Fibroblast of lung (primary cell): ENCODE measurements around the gene KLHL6. TPM values are rescaled to one million over a fixed set of nuclear protein-coding genes. Genes with fewer than 3 reads are reported as not detected.

Experiments used
- DNase-seq, 2 donors: peaks; one replicate each; pipeline versions ENCODE4 v3.0.0 to v3.0.0-alpha.2; 2010; ENCODE audit warnings: low read depth in 2 of 2
- H2AFZ ChIP-seq: 2 replicates; pipeline ENCODE4 v1.5.1; 2012; ENCODE audit warnings: low read length, control low read depth, inconsistent platforms
- H3K27ac ChIP-seq: 2 replicates; pipeline ENCODE4 v1.5.1; 2011; ENCODE audit warnings: low read length, control low read depth; ENCODE audit not compliant: insufficient read depth
- H3K27me3 ChIP-seq: 2 replicates; pipeline ENCODE4 v1.5.1; 2011; ENCODE audit warnings: mild to moderate bottlenecking, low read length; ENCODE audit not compliant: control insufficient read depth, insufficient read depth
- H3K36me3 ChIP-seq: 2 replicates; pipeline ENCODE4 v1.5.1; 2011; ENCODE audit warnings: low read length; ENCODE audit not compliant: control insufficient read depth, insufficient read depth
- H3K4me1 ChIP-seq: 2 replicates; pipeline ENCODE4 v1.5.1; 2011; ENCODE audit warnings: low read length; ENCODE audit not compliant: control insufficient read depth, insufficient read depth; ENCODE audit errors: extremely low read depth
- H3K4me2 ChIP-seq: 2 replicates; pipeline ENCODE4 v1.5.1; 2011; ENCODE audit warnings: low read length, control low read depth; ENCODE audit not compliant: insufficient read depth; ENCODE audit errors: extremely low read depth
- H3K4me3 ChIP-seq, 4 experiments: fragments of 200-600 bp in 1 of 4; sonication (generic) in 1 of 4; replicated peaks in 1 of 4; 2 replicates each; pipeline ENCODE4 v1.5.1; 2011 to 2016; ENCODE audit warnings: low read length in 4 of 4, low read depth in 3 of 4, mild to moderate bottlenecking in 3 of 4, control low read depth in 2 of 4, inconsistent platforms in 1 of 4, mixed read lengths in 1 of 4; ENCODE audit not compliant: insufficient read depth in 1 of 4; ENCODE audit errors: control extremely low read depth in 1 of 4
- H3K79me2 ChIP-seq: 2 replicates; pipeline ENCODE4 v1.5.1; 2012; ENCODE audit warnings: mild to moderate bottlenecking, low read length, inconsistent platforms; ENCODE audit not compliant: control insufficient read depth, insufficient read depth
- H3K9ac ChIP-seq: 2 replicates; pipeline ENCODE4 v1.5.1; 2011; ENCODE audit warnings: mild to moderate bottlenecking, low read length, control low read depth; ENCODE audit not compliant: insufficient read depth
- H3K9me3 ChIP-seq: 2 replicates; pipeline ENCODE4 v1.5.1; 2012; ENCODE audit warnings: low read depth, low read length; ENCODE audit not compliant: control insufficient read depth, insufficient read depth
- H4K20me1 ChIP-seq: 2 replicates; pipeline ENCODE4 v1.5.1; 2011; ENCODE audit warnings: low read length; ENCODE audit not compliant: control insufficient read depth, insufficient read depth; ENCODE audit errors: extremely low read depth
- EZH2 ChIP-seq: IDR thresholded peaks from 2 replicates; pipeline ENCODE4 v1.5.1; 2012; ENCODE audit warnings: low read length, control low read depth, mild to moderate bottlenecking; ENCODE audit errors: missing control alignments
- polyA plus RNA-seq, 2 donors: library from polyadenylated mRNA; depleted of rRNA in 1 of 2; stranded (reverse) in 1 of 2; unstranded in 1 of 2; fragments of >200 nt; gene quantifications; 2 replicates each; pipeline ENCODE4 v1.2.1, GENCODE V29; 2011 to 2012; ENCODE audit warnings: missing spikeins in 1 of 2
- total RNA-seq: library from RNA; depleted of rRNA; stranded (reverse); fragments of >200 nt; gene quantifications from 2 replicates; pipeline ENCODE4 v1.2.1, GENCODE V29; 2014
- TF ChIP-seq, protein P1 (sequence below), 2 donors: IDR thresholded peaks in 1 of 2; conservative IDR thresholded peaks in 1 of 2; 1 replicate in 1 of 2; 2 replicates in 1 of 2; pipeline ENCODE4 v1.5.1; 2011 to 2012; ENCODE audit warnings: low read length in 2 of 2, control low read depth in 1 of 2, inconsistent platforms in 1 of 2, low read depth in 1 of 2, mild to moderate bottlenecking in 1 of 2

Gene KLHL6
- total and polyA plus RNA-seq, 2 donors (not counting 1 experiment from before 2014, with no cell fraction given): not detected

GRCh38 chr3:183504597-183504996 is 50.9 kb downstream of the KLHL6 start:
- Histone ChIP-seq H3K9ac (no peak overlapping the region), H3K9me3 (no peaks in the 10 kb centered on the region), H3K4me1 (no peaks in the 10 kb centered on the region), H3K4me3 (no peak overlapping the region), H3K79me2 (no peaks in the 10 kb centered on the region), H3K27ac (no peak overlapping the region), H4K20me1 (no peaks in the 10 kb centered on the region), H3K4me2 (no peak overlapping the region), H2AFZ (no peak overlapping the region), H3K27me3 (no peaks in the 10 kb centered on the region), H3K36me3 (no peaks in the 10 kb centered on the region)
- DNase-seq: no peak
- TF ChIP-seq, protein P1, sequence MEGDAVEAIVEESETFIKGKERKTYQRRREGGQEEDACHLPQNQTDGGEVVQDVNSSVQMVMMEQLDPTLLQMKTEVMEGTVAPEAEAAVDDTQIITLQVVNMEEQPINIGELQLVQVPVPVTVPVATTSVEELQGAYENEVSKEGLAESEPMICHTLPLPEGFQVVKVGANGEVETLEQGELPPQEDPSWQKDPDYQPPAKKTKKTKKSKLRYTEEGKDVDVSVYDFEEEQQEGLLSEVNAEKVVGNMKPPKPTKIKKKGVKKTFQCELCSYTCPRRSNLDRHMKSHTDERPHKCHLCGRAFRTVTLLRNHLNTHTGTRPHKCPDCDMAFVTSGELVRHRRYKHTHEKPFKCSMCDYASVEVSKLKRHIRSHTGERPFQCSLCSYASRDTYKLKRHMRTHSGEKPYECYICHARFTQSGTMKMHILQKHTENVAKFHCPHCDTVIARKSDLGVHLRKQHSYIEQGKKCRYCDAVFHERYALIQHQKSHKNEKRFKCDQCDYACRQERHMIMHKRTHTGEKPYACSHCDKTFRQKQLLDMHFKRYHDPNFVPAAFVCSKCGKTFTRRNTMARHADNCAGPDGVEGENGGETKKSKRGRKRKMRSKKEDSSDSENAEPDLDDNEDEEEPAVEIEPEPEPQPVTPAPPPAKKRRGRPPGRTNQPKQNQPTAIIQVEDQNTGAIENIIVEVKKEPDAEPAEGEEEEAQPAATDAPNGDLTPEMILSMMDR (conservative IDR thresholded peaks at IDR 0.05 in 1 of 2, IDR thresholded peaks at IDR 0.05 in 1 of 2; ENCODE audit: low read depth in 1 of 2, low read length in 2 of 2): no peak
- no peak for TF ChIP-seq EZH2

- TF ChIP-seq, protein P1 (conservative IDR thresholded peaks at IDR 0.05 in 1 of 2, IDR thresholded peaks at IDR 0.05 in 1 of 2; ENCODE audit: low read depth in 1 of 2, low read length in 2 of 2): no peak
- no peaks in the 10 kb centered on the region for H3K36me3 ChIP-seq
- H2AFZ ChIP-seq: no peak overlapping the region
- H3K4me3 ChIP-seq: no peak overlapping the region
- no peaks in the 10 kb centered on the region for H3K4me1 ChIP-seq
- no peaks in the 10 kb centered on the region for H3K79me2 ChIP-seq
- no peak overlapping the region for H3K27ac ChIP-seq
- no peaks in the 10 kb centered on the region for H3K9me3 ChIP-seq
- no peaks in the 10 kb centered on the region for H3K27me3 ChIP-seq
- H3K4me2 ChIP-seq: no peak overlapping the region
- no peak for DNase-seq
- H4K20me1 ChIP-seq: no peaks in the 10 kb centered on the region
- H3K9ac ChIP-seq: no peak overlapping the region
Measured at GRCh38 chr3:183503746-183504145, 51.8 kb downstream of the KLHL6 start.

- TF ChIP-seq, protein P1 (conservative IDR thresholded peaks at IDR 0.05 in 1 of 2, IDR thresholded peaks at IDR 0.05 in 1 of 2; ENCODE audit: low read depth in 1 of 2, low read length in 2 of 2): peak; percentile 11 to 46
- no peak for TF ChIP-seq EZH2
- Histone ChIP-seq H3K9ac (no peak overlapping the region), H3K4me3 (no peak overlapping the region), H3K4me1 (no peaks in the 10 kb centered on the region), H3K27me3 (no peaks in the 10 kb centered on the region), H3K36me3 (no peaks in the 10 kb centered on the region), H2AFZ (no peak overlapping the region), H3K27ac (no peak overlapping the region), H3K4me2 (no peak overlapping the region), H4K20me1 (no peaks in the 10 kb centered on the region), H3K79me2 (no peaks in the 10 kb centered on the region), H3K9me3 (no peaks in the 10 kb centered on the region)
- DNase-seq: peak; percentile 10 to 40
Measured at GRCh38 chr3:183502237-183503181, 53.0 kb downstream of the KLHL6 start.
